AG10803 (cell line): ENCODE measurements around the gene IGF2R.

ENCODE experiments used
- DNase-seq: peaks from one replicate; pipeline ENCODE4 v3.0.0; 2010; ENCODE audit warnings: low read depth
- H3K4me3 ChIP-seq: 2 replicates; pipeline ENCODE4 v1.5.1; 2011; ENCODE audit warnings: mild to moderate bottlenecking, low read length, control low read depth
- CTCF ChIP-seq: conservative IDR thresholded peaks from 2 replicates; pipeline ENCODE4 v1.5.1; 2011; ENCODE audit warnings: mild to moderate bottlenecking, low read length, control low read depth, inconsistent platforms

The IGF2R gene

GRCh38 chr6:160092602-160093001 is 123.7 kb downstream of the IGF2R start:
- TF ChIP-seq CTCF, result no peak
- H3K4me3 ChIP-seq, result no peak overlapping the region
- no peak for DNase-seq

- DNase-seq, result no peak
- TF ChIP-seq CTCF, result no peak
- no peak overlapping the region for H3K4me3 ChIP-seq
These were observed 124.2 kb downstream of the IGF2R start for GRCh38 chr6:160093061-160093460.

- no peak overlapping the region for H3K4me3 ChIP-seq
- TF ChIP-seq CTCF, result no peak
- DNase-seq, result no peak
These were observed 125.1 kb downstream of the IGF2R start for GRCh38 chr6:160093946-160094345.

- H3K4me3 ChIP-seq, result no peak overlapping the region
- no peak for TF ChIP-seq CTCF
- no peak for DNase-seq
These were observed 126.4 kb downstream of the IGF2R start for GRCh38 chr6:160095146-160095845.

GRCh38 chr6:160101277-160102205 is 132.7 kb downstream of the IGF2R start:
- H3K4me3 ChIP-seq, result no peak overlapping the region
- no peak for DNase-seq
- TF ChIP-seq CTCF, result no peak

GRCh38 chr6:160102399-160102798 is 133.5 kb downstream of the IGF2R start:
- no peak for DNase-seq
- no peak overlapping the region for H3K4me3 ChIP-seq
- no peak for TF ChIP-seq CTCF
